ENCODE data around the gene GSG1L2. TPM values are rescaled to one million over a fixed set of nuclear protein-coding genes. Genes with fewer than 3 reads are reported as not detected.

Gene GSG1L2
- total RNA-seq, 4 donors from 2014 or later = not detected

DNA sequence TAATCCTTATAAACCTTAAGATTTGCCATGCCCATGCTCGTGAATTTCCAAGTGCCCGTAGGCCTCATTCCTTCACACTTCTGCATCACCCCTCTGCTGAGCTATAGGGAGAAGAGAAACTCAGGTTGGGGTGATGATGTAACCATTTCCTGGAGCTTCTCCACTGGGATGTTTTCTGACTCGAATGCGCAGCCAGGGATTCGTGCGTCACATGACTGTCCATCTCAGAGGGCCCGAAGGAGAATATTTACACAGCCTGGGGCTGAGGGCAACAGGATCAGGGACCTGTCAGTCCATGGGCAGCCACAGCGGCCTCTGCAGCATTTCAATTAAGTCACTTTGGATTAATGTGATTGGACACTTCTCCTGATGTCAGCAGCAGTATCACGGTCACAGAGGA is 8.7 kb downstream of the GSG1L2 start:
- Histone ChIP-seq H3K27ac (no peak overlapping the region), H3K9me3 (no peaks in the 10 kb centered on the region), H3K4me1 (no peaks in the 10 kb centered on the region), H3K36me3 (no peaks in the 10 kb centered on the region), H3K4me3 (no peak overlapping the region), H3K27me3 (no peaks in the 10 kb centered on the region)
- TF ChIP-seq CTCF (IDR thresholded peaks at IDR 0.05) (no peak), POLR2A (IDR thresholded peaks at IDR 0.05) (no peak)
- DNase-seq = no peak

DNA sequence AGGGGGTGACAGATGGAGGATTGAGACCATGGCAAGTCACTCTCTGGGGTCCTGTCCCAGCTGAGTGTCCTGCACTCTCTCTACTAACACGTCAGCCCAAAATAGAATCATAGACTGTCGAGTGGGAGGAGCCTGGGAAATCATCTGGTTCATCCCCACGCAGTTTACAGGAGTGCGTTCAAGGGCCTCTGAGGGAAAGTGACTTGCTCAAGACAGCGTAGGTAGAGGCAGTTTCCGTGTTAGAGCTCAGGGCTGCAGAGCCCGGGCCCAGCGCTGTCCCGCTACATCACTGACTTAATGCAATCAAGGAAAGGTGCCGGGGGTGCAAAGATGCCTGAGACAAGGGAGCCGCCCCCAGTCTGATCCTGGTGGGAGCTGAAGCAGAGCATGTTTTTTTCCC is 10.3 kb downstream of the GSG1L2 start:
- no peaks in the 10 kb centered on the region for H3K27me3 ChIP-seq
- TF ChIP-seq CTCF (IDR thresholded peaks at IDR 0.05) (no peak), POLR2A (IDR thresholded peaks at IDR 0.05) (no peak)
- H3K36me3 ChIP-seq = no peaks in the 10 kb centered on the region
- no peak overlapping the region for H3K27ac ChIP-seq
- no peaks in the 10 kb centered on the region for H3K9me3 ChIP-seq
- no peak overlapping the region for H3K4me3 ChIP-seq
- no peaks in the 10 kb centered on the region for H3K4me1 ChIP-seq
- no peak for DNase-seq

GRCh38 chr17:9811086-9811485 is 10.8 kb downstream of the GSG1L2 start:
- no peak overlapping the region for H3K4me3 ChIP-seq
- H3K27ac ChIP-seq = no peak overlapping the region
- TF ChIP-seq CTCF (IDR thresholded peaks at IDR 0.05) (no peak), POLR2A (IDR thresholded peaks at IDR 0.05) (no peak)
- H3K4me1 ChIP-seq = no peaks in the 10 kb centered on the region
- DNase-seq = no peak
- H3K27me3 ChIP-seq = no peaks in the 10 kb centered on the region
- no peaks in the 10 kb centered on the region for H3K9me3 ChIP-seq
- no peaks in the 10 kb centered on the region for H3K36me3 ChIP-seq

DNA sequence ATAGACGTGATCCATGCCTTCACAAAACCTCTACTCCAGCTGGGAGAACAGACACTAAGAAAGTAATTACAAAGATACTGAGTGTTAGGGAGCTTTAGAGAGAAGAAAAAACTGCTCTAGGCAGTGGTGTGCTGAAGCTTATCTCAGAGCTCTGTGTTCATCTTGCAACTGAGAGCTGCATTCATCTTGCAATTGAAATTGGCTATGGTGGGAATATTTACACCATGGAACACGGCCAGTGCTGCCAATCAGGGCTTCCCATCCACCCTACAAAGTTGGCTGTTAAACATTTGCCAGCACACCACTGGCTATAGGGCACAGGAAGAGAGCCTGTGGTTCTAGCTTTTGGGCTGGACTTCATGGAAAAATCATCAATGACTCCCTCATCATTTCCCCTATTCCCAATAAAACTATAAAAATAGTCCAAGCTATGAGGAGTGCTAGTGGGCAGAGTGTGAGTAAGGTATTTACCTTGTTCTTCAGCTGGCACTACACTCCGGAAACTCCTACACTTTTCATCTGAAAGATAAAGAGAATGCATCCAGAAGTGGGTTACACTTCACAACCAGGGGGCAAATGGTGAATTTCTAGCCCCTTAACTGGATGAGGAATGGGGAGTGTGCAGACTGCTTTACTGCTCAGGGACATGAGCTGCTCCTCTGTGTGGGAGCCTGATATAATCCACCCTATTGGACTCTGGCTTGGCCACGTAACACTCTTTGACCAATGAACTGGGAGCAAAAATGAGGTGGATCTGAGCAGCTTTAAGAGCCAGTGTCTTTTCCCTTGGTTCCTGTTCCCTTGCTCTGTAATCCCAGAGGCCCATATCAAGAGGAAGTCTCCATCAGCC is 11.6 kb downstream of the GSG1L2 start:
- Histone ChIP-seq H3K4me3 (no peak overlapping the region), H3K9me3 (no peaks in the 10 kb centered on the region), H3K27ac (no peak overlapping the region), H3K27me3 (no peaks in the 10 kb centered on the region), H3K36me3 (no peaks in the 10 kb centered on the region), H3K4me1 (no peaks in the 10 kb centered on the region)
- TF ChIP-seq POLR2A (IDR thresholded peaks at IDR 0.05) (no peak), CTCF (IDR thresholded peaks at IDR 0.05) (no peak)
- DNase-seq = no peak

DNA sequence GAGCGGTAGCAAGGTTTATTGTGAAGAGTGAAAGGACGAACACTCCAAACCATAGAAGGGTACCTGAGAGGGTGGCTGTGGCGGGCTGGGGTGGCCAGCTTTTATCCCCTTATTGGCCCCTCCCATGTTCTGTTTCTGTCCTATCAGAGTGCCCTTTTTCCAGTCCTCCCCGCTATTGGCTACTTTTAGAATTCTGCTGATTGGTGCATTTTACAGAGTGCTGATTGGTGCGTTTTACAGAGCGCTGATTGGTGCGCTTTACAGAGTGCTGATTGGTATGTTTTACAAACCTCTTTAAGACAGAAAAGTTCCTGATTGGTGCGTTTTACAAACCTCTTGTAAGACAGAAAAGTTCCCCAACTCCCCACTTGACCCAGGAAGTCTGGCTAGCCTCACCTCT is 12.5 kb downstream of the GSG1L2 start:
- TF ChIP-seq POLR2A (IDR thresholded peaks at IDR 0.05) (no peak), CTCF (IDR thresholded peaks at IDR 0.05) (no peak)

More for the DNA sequence above, 12.5 kb downstream of the GSG1L2 start:
- H3K27ac ChIP-seq = no peak overlapping the region
- no peaks in the 10 kb centered on the region for H3K27me3 ChIP-seq
- H3K36me3 ChIP-seq = no peaks in the 10 kb centered on the region
- H3K4me1 ChIP-seq = no peaks in the 10 kb centered on the region
- H3K9me3 ChIP-seq = no peaks in the 10 kb centered on the region
- H3K4me3 ChIP-seq = no peak overlapping the region
- no peak for DNase-seq
